ENCODE measurements around the gene PDE6C. TPM values are rescaled to one million over a fixed set of nuclear protein-coding genes. Genes with fewer than 3 reads are reported as not detected.

The PDE6C gene
- total RNA-seq, 1 donor from 2014 or later = not detected

DNA sequence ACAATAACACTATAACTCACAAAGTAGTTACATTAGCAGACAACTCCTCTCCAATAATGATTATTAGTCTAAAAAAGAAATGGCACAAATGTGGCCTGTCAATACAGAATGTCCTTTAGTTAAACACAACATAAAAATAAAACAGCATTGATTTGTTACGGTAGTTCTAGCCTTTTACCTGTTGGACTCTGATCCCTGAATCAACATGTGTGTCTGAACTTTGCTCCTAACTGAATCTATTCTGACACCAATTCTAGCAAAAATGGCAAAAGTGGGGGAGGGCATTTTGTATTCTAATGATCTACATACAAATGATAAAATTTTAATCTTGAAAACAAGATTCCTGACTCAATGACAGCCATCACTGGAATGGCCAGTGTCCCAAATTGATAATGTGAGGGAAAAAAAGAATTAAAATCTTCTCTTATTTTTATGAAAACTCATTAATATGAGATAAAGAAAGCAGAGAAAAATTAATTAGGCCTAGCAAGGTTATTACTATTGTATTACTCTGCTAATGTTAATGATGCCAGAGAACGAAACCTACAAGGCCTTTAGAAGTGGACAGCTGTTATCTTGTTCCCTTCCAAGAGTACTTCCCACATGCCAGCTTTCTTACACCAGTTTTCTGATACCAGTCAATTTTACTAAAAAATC lies 59.8 kb downstream of the PDE6C start:
- no peak for DNase-seq (ENCODE audit: low read depth, low spot score)
- H3K4me3 Mint-ChIP-seq = no peak overlapping the region
- H3K27ac Mint-ChIP-seq (ENCODE audit: unreplicated experiment) = no peak overlapping the region
- H3K9me3 Mint-ChIP-seq = no peaks in the 10 kb centered on the region
- H3K4me1 Mint-ChIP-seq = no peaks in the 10 kb centered on the region
- H3K27me3 Mint-ChIP-seq (ENCODE audit: low read depth) = no peaks in the 10 kb centered on the region
- H3K36me3 Mint-ChIP-seq (ENCODE audit: low read depth) = peaks cover 5% of the 10 kb centered on the region
- TF ChIP-seq, protein P1, sequence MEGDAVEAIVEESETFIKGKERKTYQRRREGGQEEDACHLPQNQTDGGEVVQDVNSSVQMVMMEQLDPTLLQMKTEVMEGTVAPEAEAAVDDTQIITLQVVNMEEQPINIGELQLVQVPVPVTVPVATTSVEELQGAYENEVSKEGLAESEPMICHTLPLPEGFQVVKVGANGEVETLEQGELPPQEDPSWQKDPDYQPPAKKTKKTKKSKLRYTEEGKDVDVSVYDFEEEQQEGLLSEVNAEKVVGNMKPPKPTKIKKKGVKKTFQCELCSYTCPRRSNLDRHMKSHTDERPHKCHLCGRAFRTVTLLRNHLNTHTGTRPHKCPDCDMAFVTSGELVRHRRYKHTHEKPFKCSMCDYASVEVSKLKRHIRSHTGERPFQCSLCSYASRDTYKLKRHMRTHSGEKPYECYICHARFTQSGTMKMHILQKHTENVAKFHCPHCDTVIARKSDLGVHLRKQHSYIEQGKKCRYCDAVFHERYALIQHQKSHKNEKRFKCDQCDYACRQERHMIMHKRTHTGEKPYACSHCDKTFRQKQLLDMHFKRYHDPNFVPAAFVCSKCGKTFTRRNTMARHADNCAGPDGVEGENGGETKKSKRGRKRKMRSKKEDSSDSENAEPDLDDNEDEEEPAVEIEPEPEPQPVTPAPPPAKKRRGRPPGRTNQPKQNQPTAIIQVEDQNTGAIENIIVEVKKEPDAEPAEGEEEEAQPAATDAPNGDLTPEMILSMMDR (conservative IDR thresholded peaks at IDR 0.05) = no peak

DNA sequence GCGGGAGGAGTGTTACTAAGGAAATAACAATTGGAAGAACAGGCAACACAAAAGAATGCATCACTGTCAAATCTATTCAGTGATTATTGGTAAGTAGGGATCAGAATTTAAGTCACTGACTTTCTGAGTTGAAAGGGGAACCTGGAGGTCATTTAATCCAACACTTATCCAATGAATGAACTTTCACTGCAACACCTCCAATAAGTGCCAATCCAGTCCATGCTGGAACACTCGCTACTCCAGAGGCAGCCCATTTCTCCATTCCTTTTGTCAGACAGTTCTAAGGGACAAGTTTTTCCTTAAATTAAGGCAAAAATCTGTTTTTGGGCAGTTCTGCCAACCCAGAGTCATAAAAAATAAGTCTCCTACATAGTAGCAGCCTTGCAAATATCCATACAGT lies 60.6 kb downstream of the PDE6C start:
- H3K4me1 Mint-ChIP-seq = no peaks in the 10 kb centered on the region
- H3K9me3 Mint-ChIP-seq = no peaks in the 10 kb centered on the region
- no peak for DNase-seq (ENCODE audit: low read depth, low spot score)
- TF ChIP-seq, protein P1 (conservative IDR thresholded peaks at IDR 0.05) = no peak
- no peak overlapping the region for H3K4me3 Mint-ChIP-seq
- H3K27ac Mint-ChIP-seq (ENCODE audit: unreplicated experiment) = no peak overlapping the region
- H3K36me3 Mint-ChIP-seq (ENCODE audit: low read depth) = peaks cover 5% of the 10 kb centered on the region
- H3K27me3 Mint-ChIP-seq (ENCODE audit: low read depth) = no peaks in the 10 kb centered on the region

DNA sequence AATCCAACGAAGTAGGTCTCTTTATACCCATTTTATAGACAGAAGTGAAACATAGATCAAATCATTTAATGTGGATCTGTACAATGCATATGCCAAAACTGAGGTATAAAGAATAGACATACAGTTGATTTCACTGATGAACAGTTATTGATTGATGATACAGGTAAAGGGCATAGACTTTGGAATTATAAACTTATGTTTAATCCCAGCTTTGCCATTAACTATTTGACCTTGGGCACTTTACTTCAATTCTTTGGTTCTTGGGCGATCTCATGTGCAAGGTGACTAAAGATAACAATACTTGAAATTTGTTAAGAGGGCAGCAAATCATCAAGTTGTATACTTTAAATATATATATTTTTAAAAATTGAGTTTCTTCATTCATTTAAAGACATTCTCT lies 61.5 kb downstream of the PDE6C start:
- Mint-ChIP-seq H3K4me3 (no peak overlapping the region), H3K4me1 (no peaks in the 10 kb centered on the region), H3K36me3 (ENCODE audit: low read depth) (peaks cover 2% of the 10 kb centered on the region), H3K27ac (ENCODE audit: unreplicated experiment) (no peak overlapping the region), H3K9me3 (no peaks in the 10 kb centered on the region), H3K27me3 (ENCODE audit: low read depth) (no peaks in the 10 kb centered on the region)
- no peak for DNase-seq (ENCODE audit: low read depth, low spot score)
- TF ChIP-seq, protein P1 (conservative IDR thresholded peaks at IDR 0.05) = no peak

DNA sequence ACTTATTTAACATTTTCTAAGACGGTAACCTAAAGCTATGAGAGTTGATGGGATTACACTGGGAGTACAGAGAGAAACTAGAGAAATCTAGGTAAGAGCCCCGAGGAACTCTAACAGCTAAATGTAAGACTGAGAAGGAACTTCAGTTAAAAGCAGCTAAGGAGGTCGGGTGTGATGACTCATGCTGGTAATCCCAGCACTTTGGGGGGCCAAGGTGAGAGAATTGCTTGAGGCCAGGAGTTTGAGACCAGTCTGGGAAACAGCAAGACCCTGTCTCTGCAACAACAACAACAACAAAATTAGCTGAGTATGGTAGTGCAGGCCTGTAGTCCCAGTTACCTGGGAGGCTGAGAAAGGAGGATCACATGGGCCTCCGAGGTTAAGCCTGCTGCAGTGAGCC lies 66.0 kb downstream of the PDE6C start:
- H3K27me3 Mint-ChIP-seq (ENCODE audit: low read depth) = no peaks in the 10 kb centered on the region
- no peaks in the 10 kb centered on the region for H3K9me3 Mint-ChIP-seq
- H3K36me3 Mint-ChIP-seq (ENCODE audit: low read depth) = no peaks in the 10 kb centered on the region
- TF ChIP-seq, protein P1 (conservative IDR thresholded peaks at IDR 0.05) = no peak
- no peak overlapping the region for H3K4me3 Mint-ChIP-seq
- DNase-seq (ENCODE audit: low read depth, low spot score) = no peak
- no peaks in the 10 kb centered on the region for H3K4me1 Mint-ChIP-seq
- no peak overlapping the region for H3K27ac Mint-ChIP-seq (ENCODE audit: unreplicated experiment)

DNA sequence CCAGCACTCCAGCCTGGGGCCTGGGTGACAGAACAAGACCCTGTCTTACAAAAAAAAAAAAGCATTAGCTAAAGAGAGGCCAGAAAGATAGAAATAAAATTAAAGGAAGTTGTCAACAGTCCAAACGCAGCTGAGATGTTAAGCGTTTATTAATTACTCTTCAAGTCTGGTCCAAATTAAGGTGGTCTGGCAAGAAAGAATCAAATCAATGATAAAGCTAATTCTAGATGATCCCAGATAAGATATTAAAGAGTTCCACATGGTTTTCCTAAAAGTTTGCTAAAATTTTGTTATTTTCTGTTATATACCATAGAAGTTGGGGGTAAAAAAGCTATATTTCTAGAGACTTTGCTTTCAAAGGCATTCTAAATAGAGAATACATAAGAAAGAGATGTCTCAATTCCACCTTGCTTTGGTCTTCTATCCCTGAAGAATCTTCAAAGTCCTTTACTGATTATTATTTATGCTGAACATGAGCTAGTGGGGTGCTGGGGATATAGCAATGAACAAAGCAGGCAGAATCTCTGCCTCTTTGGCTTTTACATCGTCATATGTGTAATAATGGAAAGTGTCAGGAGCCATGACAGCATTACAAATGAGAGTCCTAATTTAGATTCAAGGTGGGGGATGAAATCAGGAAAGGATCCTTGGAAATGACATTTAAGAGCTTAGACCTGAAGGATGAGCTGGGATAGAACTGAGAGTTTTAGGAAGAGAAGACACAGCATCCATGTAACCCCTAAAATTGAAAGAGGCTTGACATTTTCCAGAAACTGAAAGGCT lies 66.7 kb downstream of the PDE6C start:
- Mint-ChIP-seq H3K4me1 (no peaks in the 10 kb centered on the region), H3K27me3 (ENCODE audit: low read depth) (no peaks in the 10 kb centered on the region), H3K36me3 (ENCODE audit: low read depth) (no peaks in the 10 kb centered on the region), H3K4me3 (no peak overlapping the region), H3K9me3 (no peaks in the 10 kb centered on the region), H3K27ac (ENCODE audit: unreplicated experiment) (no peak overlapping the region)
- TF ChIP-seq, protein P1 (conservative IDR thresholded peaks at IDR 0.05) = no peak
- DNase-seq (ENCODE audit: low read depth, low spot score) = no peak

Data from neural crest cell (in vitro differentiated cells).